Measurements from ENCODE around the gene STX4. TPM values are rescaled to one million over a fixed set of nuclear protein-coding genes. Genes with fewer than 3 reads are reported as not detected.
A peak's percentile ranks its signal among the peaks of the same experiment; 100 is the strongest.

Gene STX4
- total and polyA plus RNA-seq, 9 donors = 25.7 to 49.8 (median 43.2) TPM

DNA sequence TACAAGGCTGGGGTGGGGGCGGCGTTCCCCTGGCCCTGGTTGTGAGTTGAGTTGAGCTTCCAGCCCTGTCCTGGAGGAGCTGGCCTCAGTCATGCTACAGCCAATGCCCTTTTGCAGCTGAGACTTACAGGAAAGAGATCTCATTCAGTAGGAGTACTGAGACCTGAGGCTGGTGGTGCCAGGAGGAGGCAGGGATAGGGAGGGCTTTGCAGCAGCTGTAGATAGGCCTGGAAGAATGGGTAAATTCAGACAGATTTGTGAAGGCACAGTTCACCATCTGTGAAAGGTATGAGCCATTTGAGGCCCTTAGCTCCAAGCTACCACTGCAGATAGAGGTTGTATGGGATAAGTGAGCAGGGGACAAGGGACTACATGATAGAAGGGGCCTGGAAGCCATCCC lies 5.6 kb downstream of the STX4 start:
- H3K4me3 ChIP-seq (ENCODE audit: low read length) = no peak overlapping the region
- DNase-seq = no peak
- H3K9me3 ChIP-seq (replicated peaks; ENCODE audit: control insufficient read depth, low read depth, low read length) = no peaks in the 10 kb centered on the region
- peaks cover 10% of the 10 kb centered on the region for H3K4me1 ChIP-seq (ENCODE audit: control insufficient read depth, insufficient read depth, low read length)
- H3K36me3 ChIP-seq (ENCODE audit: control insufficient read depth, insufficient read depth, low read length) = peaks cover 70% of the 10 kb centered on the region
- 100% methylated on average over 2 of the region's 2 CpGs for WGBS (ENCODE audit: insufficient coverage)
- H3K27ac ChIP-seq (ENCODE audit: low read length) = no peak overlapping the region
- no peaks in the 10 kb centered on the region for H3K27me3 ChIP-seq (ENCODE audit: control insufficient read depth, insufficient read depth, low read length)

DNA sequence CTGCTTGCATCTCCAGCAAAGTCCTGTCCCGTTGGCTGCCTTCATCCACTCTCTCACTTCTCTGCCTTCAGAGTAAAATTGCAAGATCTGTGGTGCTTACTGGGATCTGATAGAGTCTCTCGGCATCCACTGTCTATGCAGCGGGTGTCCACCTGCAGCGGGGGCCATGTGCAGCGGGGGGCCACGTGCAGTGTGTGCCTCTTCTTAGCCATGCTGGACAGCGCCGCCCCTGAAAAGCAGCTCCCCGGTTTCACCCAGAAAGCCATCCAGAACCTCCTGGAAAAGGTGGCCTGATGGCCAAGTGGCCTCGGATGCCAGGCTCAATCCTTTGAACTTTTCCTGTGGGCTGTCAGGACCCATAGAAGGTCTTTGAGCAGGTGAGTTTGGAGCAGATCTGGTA lies 9.5 kb downstream of the STX4 start:
- H3K9me3 ChIP-seq (replicated peaks; ENCODE audit: control insufficient read depth, low read depth, low read length) = no peaks in the 10 kb centered on the region
- H3K36me3 ChIP-seq (ENCODE audit: control insufficient read depth, insufficient read depth, low read length) = peaks cover 44% of the 10 kb centered on the region
- peaks cover 5% of the 10 kb centered on the region for H3K4me1 ChIP-seq (ENCODE audit: control insufficient read depth, insufficient read depth, low read length)
- no peak overlapping the region for H3K4me3 ChIP-seq (ENCODE audit: low read length)
- H3K27me3 ChIP-seq (ENCODE audit: control insufficient read depth, insufficient read depth, low read length) = no peaks in the 10 kb centered on the region
- WGBS (ENCODE audit: insufficient coverage) = 83% methylated on average over 10 of the region's 10 CpGs
- DNase-seq = no peak
- H3K27ac ChIP-seq (ENCODE audit: low read length) = no peak overlapping the region

DNA sequence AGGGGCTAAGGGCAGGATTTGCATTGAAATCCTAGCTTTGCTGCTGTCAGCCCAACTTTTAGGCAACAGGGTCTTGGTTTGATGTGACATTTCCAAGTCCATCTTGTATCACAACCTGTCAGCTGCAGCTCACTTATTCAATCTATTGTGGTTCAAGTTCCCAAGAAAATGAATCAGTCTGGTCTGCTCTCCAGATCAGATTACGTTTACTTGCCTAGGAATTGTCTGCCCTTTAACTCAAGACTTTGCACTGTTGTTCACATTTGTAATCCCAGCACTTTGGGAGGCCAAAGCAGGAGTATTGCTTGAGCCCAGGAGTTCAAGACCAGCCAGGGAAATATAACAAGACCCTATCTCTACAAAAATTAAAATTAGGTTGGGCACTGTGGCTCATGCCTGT lies 10.0 kb downstream of the STX4 start:
- Histone ChIP-seq H3K27me3 (ENCODE audit: control insufficient read depth, insufficient read depth, low read length) (no peaks in the 10 kb centered on the region), H3K9me3 (replicated peaks; ENCODE audit: control insufficient read depth, low read depth, low read length) (no peaks in the 10 kb centered on the region), H3K27ac (ENCODE audit: low read length) (no peak overlapping the region), H3K4me3 (ENCODE audit: low read length) (no peak overlapping the region), H3K36me3 (ENCODE audit: control insufficient read depth, insufficient read depth, low read length) (peaks cover 39% of the 10 kb centered on the region), H3K4me1 (ENCODE audit: control insufficient read depth, insufficient read depth, low read length) (peaks cover 5% of the 10 kb centered on the region)
- DNase-seq = no peak
- 80% methylated on average over 1 of the region's 1 CpG for WGBS (ENCODE audit: insufficient coverage)

DNA sequence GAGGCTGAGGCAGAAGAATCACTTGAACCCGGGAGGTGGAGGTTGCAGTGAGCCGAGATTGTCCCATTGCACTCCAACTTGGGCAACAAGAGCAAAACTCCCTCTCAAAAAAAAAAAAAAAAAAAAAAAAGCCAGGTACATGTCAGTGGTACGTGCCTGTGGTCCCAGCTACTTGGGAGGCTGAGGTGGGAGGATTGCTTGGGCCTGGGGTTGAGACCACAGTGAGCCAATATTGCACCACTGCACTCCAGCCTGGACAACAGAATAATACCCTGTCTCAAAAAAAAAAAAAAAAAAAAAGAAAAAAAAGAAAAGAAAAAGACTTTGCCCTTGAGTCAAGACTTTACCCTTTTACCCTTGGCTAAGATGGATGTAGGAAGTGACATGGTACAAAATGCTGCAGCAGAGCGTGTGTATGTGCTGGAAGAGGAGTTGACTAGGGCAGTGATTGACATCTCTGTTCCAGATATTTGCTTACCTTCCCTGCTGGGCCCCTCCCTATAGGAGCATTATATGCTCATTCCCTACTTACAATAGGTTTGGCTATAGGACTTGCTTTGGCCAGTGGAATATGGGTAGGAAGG lies 10.6 kb downstream of the STX4 start:
- WGBS (ENCODE audit: insufficient coverage) = no CpG with 5 or more reads among the region's 4 CpGs
- Histone ChIP-seq H3K27ac (ENCODE audit: low read length) (no peak overlapping the region), H3K4me3 (ENCODE audit: low read length) (no peak overlapping the region), H3K36me3 (ENCODE audit: control insufficient read depth, insufficient read depth, low read length) (peaks cover 32% of the 10 kb centered on the region), H3K9me3 (replicated peaks; ENCODE audit: control insufficient read depth, low read depth, low read length) (no peaks in the 10 kb centered on the region), H3K27me3 (ENCODE audit: control insufficient read depth, insufficient read depth, low read length) (no peaks in the 10 kb centered on the region), H3K4me1 (ENCODE audit: control insufficient read depth, insufficient read depth, low read length) (peaks cover 5% of the 10 kb centered on the region)
- no peak for DNase-seq

DNA sequence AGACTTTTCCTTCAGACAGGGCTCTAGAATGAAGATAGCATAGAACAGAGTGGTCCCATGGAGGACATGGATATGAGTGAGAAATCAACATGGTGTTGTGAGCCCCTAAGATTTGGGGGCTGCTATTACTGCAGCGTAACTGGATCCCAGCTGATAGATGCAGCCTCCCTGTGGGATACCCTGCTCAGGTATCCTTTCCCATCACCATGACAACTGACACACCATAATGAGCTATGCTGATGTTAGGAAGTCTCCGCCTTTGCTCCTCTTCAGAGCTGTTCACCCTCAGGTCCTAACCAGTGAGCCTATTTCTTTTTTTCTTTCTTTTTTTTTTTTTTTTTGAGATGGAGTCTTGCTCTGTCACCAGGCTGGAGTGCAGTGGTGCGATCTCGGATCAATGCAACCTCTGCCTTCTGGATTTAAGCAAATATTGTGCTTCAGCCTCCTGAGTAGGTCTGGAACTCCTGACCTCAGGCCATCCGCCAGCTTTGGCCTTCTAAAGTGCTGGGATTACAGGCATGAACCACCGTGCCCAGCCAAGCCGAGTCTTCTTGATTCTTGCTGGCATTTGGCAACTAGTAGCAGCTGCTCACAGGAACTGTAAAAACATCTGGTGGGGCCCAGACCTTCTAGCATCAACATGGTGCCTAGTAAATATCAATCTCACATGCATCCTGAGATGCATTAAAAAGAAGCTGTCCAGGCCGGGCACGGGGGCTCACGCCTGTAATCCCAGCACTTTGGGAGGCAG lies 17.1 kb downstream of the STX4 start:
- WGBS (ENCODE audit: insufficient coverage) = 55% methylated on average over 6 of the region's 10 CpGs

DNA sequence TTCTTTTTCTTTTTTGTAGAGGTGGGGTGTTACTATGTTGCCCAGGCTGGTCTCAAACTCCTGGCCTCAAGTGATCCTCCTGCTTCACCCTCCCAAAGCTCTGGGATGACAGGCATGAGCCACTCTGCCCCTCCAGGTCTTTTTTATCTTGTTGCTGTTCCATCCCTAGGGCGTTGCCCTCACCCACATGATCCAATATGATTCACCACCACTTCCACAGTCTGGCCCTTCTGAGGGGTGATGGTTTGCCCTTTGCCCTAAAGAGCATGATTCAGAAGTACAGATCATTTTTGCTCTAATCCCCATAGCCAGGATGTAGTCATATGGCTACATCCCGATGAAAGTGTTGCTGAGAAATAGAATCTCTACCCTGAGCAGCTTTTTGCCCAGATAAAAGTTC lies 18.8 kb downstream of the STX4 start:
- Histone ChIP-seq H3K4me3 (ENCODE audit: low read length) (no peak overlapping the region), H3K27me3 (ENCODE audit: control insufficient read depth, insufficient read depth, low read length) (no peaks in the 10 kb centered on the region), H3K9me3 (replicated peaks; ENCODE audit: control insufficient read depth, low read depth, low read length) (no peaks in the 10 kb centered on the region), H3K27ac (ENCODE audit: low read length) (no peak overlapping the region), H3K4me1 (ENCODE audit: control insufficient read depth, insufficient read depth, low read length) (peaks cover 9% of the 10 kb centered on the region), H3K36me3 (ENCODE audit: control insufficient read depth, insufficient read depth, low read length) (no peaks in the 10 kb centered on the region)
- WGBS (ENCODE audit: insufficient coverage) = no CpG with 5 or more reads among the region's 2 CpGs
- DNase-seq = no peak

More for the DNA sequence above, 17.1 kb downstream of the STX4 start:
- no peaks in the 10 kb centered on the region for H3K9me3 ChIP-seq (replicated peaks; ENCODE audit: control insufficient read depth, low read depth, low read length)
- peaks cover 9% of the 10 kb centered on the region for H3K4me1 ChIP-seq (ENCODE audit: control insufficient read depth, insufficient read depth, low read length)
- DNase-seq = peak; percentile 53
- no peak overlapping the region for H3K27ac ChIP-seq (ENCODE audit: low read length)
- no peak overlapping the region for H3K4me3 ChIP-seq (ENCODE audit: low read length)
- H3K27me3 ChIP-seq (ENCODE audit: control insufficient read depth, insufficient read depth, low read length) = no peaks in the 10 kb centered on the region
- H3K36me3 ChIP-seq (ENCODE audit: control insufficient read depth, insufficient read depth, low read length) = no peaks in the 10 kb centered on the region

DNA sequence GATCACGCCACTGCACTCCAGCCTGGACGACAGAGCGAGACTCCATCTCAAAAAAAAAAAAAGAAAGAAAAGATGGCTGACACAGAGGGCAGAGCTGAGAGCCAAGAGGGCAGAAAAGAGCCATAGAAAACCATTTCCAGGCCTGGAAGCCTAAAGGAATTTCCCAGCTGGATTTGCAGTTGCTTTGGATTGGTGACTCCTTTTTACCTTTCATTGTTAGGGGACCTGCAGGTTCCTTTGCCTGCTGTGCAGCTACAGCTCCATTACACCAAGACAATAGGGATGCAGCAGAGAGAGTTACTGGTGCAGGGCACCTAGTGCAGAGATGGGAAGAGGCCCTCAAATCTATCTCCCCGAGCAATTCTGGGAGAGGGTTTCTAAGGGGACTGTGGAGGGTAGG lies 22.3 kb downstream of the STX4 start:
- H3K36me3 ChIP-seq (ENCODE audit: control insufficient read depth, insufficient read depth, low read length) = peaks cover 9% of the 10 kb centered on the region
- no peak overlapping the region for H3K4me3 ChIP-seq (ENCODE audit: low read length)
- H3K9me3 ChIP-seq (replicated peaks; ENCODE audit: control insufficient read depth, low read depth, low read length) = no peaks in the 10 kb centered on the region
- no peaks in the 10 kb centered on the region for H3K27me3 ChIP-seq (ENCODE audit: control insufficient read depth, insufficient read depth, low read length)
- H3K27ac ChIP-seq (ENCODE audit: low read length) = no peak overlapping the region
- peaks cover 4% of the 10 kb centered on the region for H3K4me1 ChIP-seq (ENCODE audit: control insufficient read depth, insufficient read depth, low read length)
- no peak for DNase-seq
- 60% methylated on average over 1 of the region's 4 CpGs for WGBS (ENCODE audit: insufficient coverage)

DNA sequence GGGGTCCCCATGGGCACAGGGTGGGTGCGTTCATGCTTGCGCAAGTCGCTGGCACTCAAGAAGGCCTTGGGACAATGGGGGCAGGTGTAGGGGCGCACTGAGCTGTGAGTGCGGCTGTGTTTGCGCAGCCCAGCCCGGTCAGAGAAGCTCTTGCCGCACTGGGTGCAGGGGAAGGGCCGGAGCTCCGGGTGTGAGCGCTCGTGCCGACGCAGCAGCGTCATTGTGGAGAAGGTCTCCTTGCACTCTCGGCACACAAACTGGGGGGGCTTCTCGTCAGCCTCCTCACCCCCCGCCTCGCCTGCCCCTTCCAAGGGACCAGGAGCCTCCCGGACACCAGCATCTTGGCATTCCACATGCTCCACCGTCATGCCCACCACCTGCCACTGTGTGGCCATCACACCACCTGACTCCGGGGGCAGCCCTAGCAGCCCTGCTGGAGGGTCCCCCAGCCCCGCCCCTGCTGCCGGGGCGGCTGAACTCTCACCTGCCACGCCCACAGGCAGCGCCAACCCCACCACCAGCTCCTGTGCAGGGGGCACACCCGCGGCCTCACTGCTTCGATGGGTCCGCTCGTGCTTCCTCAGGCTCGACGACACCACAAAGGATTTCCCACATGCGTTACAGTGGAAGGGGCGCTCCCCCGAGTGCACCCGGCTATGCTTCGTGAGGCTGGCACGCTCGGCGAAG lies 27.9 kb downstream of the STX4 start:
- no peak overlapping the region for H3K27ac ChIP-seq (ENCODE audit: low read length)
- WGBS (ENCODE audit: insufficient coverage) = 94% methylated on average over 42 of the region's 42 CpGs
- H3K4me1 ChIP-seq (ENCODE audit: control insufficient read depth, insufficient read depth, low read length) = peaks cover 32% of the 10 kb centered on the region
- peak; percentile 1 for DNase-seq
- H3K36me3 ChIP-seq (ENCODE audit: control insufficient read depth, insufficient read depth, low read length) = peaks cover 34% of the 10 kb centered on the region
- H3K4me3 ChIP-seq (ENCODE audit: low read length) = no peak overlapping the region
- no peaks in the 10 kb centered on the region for H3K27me3 ChIP-seq (ENCODE audit: control insufficient read depth, insufficient read depth, low read length)
- H3K9me3 ChIP-seq (replicated peaks; ENCODE audit: control insufficient read depth, low read depth, low read length) = no peaks in the 10 kb centered on the region

DNA sequence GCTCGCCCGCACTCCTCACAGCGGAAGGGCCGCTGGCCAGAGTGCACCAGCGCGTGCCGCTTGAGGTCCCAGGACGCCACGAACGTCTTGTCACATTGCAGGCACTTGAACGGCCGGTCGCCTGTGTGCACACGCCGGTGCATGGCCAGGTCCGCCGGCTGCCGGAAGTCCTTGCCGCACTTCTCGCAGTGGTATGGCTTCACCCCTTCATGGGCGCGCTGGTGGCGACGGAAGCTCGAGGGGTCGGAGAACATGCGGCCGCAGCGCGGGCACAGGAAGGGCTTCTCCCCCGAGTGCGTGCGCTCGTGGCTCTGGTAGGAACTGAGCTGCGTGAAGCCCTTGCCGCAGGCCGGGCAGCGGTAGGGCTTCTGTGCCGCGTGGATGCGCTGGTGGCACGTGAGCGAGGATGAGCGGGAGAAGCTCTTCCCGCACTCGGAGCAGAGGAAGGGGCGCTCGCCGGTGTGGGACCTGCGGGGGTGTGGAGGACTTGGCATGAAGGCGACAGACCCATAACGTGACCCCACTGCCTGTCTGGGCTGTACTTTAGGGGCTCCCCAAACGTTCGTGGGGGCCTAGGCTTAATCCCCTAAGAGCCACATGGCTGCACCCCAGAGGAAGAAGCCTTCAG lies 28.6 kb downstream of the STX4 start:
- Histone ChIP-seq H3K27me3 (ENCODE audit: control insufficient read depth, insufficient read depth, low read length) (no peaks in the 10 kb centered on the region), H3K9me3 (replicated peaks; ENCODE audit: control insufficient read depth, low read depth, low read length) (no peaks in the 10 kb centered on the region), H3K36me3 (ENCODE audit: control insufficient read depth, insufficient read depth, low read length) (peaks cover 34% of the 10 kb centered on the region), H3K4me1 (ENCODE audit: control insufficient read depth, insufficient read depth, low read length) (peaks cover 36% of the 10 kb centered on the region), H3K4me3 (ENCODE audit: low read length) (no peak overlapping the region), H3K27ac (ENCODE audit: low read length) (no peak overlapping the region)
- no peak for DNase-seq
- 94% methylated on average over 49 of the region's 54 CpGs for WGBS (ENCODE audit: insufficient coverage)

DNA sequence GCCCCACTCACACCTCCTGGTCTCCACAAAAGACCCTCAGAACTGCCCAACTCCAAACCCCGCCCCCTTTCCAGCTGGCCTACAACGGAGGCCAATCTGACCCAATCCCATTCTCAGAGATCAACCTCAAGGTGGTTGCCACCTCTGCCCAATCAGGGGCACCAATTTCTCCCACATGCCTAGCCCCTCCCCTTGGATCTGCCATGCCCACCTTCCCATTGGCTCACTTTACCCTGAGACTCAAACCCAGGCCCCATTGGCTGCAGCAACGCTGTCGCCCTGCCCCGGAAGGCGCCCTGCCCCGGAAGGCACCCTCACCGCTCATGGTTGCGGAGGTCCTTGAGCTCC lies 30.1 kb downstream of the STX4 start:
- Histone ChIP-seq H3K4me1 (ENCODE audit: control insufficient read depth, insufficient read depth, low read length) (peaks cover 36% of the 10 kb centered on the region), H3K27ac (ENCODE audit: low read length) (peak overlapping the region; percentile 95), H3K27me3 (ENCODE audit: control insufficient read depth, insufficient read depth, low read length) (no peaks in the 10 kb centered on the region), H3K4me3 (ENCODE audit: low read length) (no peak overlapping the region), H3K36me3 (ENCODE audit: control insufficient read depth, insufficient read depth, low read length) (peaks cover 30% of the 10 kb centered on the region), H3K9me3 (replicated peaks; ENCODE audit: control insufficient read depth, low read depth, low read length) (no peaks in the 10 kb centered on the region)
- DNase-seq = peak; percentile 9
- WGBS (ENCODE audit: insufficient coverage) = 94% methylated on average over 9 of the region's 9 CpGs
